Measurements from ENCODE around the gene NRXN3. TPM values are rescaled to one million over a fixed set of nuclear protein-coding genes. Genes with fewer than 3 reads are reported as not detected.

Gene NRXN3
- total RNA-seq, 6 experiments from 2014 or later = 0.07 to 0.28 (median 0.11) TPM; not detected in 2

GRCh38 chr14:79451601-79452000, 1281.4 kb downstream of the NRXN3 start:
- no peak for TF ChIP-seq CTCF (IDR thresholded peaks at IDR 0.05)
- H3K9me3 Mint-ChIP-seq = peaks cover 12% of the 10 kb centered on the region
- no peak overlapping the region for H3K4me3 Mint-ChIP-seq
- DNase-seq = no peak
- no peaks in the 10 kb centered on the region for H3K4me1 Mint-ChIP-seq (ENCODE audit: low read depth)
- 0 out of 2 replicates have a peak, but pooled peaks cover 3% of the 10 kb centered on the region for H3K27me3 Mint-ChIP-seq (ENCODE audit: insufficient read depth)
- no peaks in the 10 kb centered on the region for H3K36me3 Mint-ChIP-seq (ENCODE audit: low read depth)
- H3K27ac Mint-ChIP-seq = no peak overlapping the region

GRCh38 chr14:79453276-79453675, 1283.1 kb downstream of the NRXN3 start:
- Mint-ChIP-seq H3K9me3 (peaks cover 7% of the 10 kb centered on the region), H3K27ac (no peak overlapping the region), H3K36me3 (ENCODE audit: low read depth) (no peaks in the 10 kb centered on the region), H3K4me3 (no peak overlapping the region; the same call in 1 of the 2 replicates), H3K4me1 (ENCODE audit: low read depth) (no peaks in the 10 kb centered on the region), H3K27me3 (ENCODE audit: insufficient read depth) (0 out of 2 replicates have a peak, but pooled peaks cover 3% of the 10 kb centered on the region)
- TF ChIP-seq CTCF (IDR thresholded peaks at IDR 0.05) = no peak
- DNase-seq = no peak

DNA sequence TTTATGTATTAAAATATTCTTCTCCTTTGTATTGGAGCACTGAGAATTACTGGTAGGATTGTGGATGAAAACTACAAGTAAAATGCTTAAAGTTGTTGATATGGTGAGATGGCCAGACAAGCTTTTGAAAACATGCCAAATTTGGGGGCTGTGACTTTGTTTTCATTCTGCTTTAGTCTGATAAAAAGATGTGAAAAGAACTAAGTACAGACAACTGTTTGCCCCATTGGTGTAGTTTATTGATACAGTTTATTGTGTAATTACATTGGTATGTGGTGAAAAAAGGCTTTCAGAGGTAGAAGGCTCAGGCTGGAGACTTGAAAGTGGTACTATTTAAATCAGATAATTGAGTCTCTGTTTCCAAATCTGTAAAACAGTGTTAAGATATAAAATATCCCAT, 1294.3 kb downstream of the NRXN3 start:
- no peak overlapping the region for H3K27ac Mint-ChIP-seq
- H3K27me3 Mint-ChIP-seq (ENCODE audit: insufficient read depth) = no peaks in the 10 kb centered on the region
- DNase-seq = no peak
- peaks cover 4% of the 10 kb centered on the region; the same call in 1 of the 2 replicates for H3K9me3 Mint-ChIP-seq
- H3K36me3 Mint-ChIP-seq (ENCODE audit: low read depth) = no peaks in the 10 kb centered on the region
- no peak for TF ChIP-seq CTCF (IDR thresholded peaks at IDR 0.05)
- no peaks in the 10 kb centered on the region for H3K4me1 Mint-ChIP-seq (ENCODE audit: low read depth)
- no peak overlapping the region for H3K4me3 Mint-ChIP-seq

GRCh38 chr14:79465651-79466050, 1295.5 kb downstream of the NRXN3 start:
- Mint-ChIP-seq H3K4me3 (no peak overlapping the region), H3K27me3 (ENCODE audit: insufficient read depth) (no peaks in the 10 kb centered on the region), H3K27ac (no peak overlapping the region), H3K9me3 (peaks cover 4% of the 10 kb centered on the region; the same call in 1 of the 2 replicates), H3K36me3 (ENCODE audit: low read depth) (no peaks in the 10 kb centered on the region), H3K4me1 (ENCODE audit: low read depth) (no peaks in the 10 kb centered on the region)
- no peak for DNase-seq
- no peak for TF ChIP-seq CTCF (IDR thresholded peaks at IDR 0.05)

GRCh38 chr14:79466938-79467527, 1296.9 kb downstream of the NRXN3 start:
- no peak for DNase-seq
- Mint-ChIP-seq H3K27me3 (ENCODE audit: insufficient read depth) (no peaks in the 10 kb centered on the region), H3K27ac (no peak overlapping the region), H3K4me3 (no peak overlapping the region), H3K9me3 (peaks cover 12% of the 10 kb centered on the region; the same call in 1 of the 2 replicates), H3K4me1 (ENCODE audit: low read depth) (no peaks in the 10 kb centered on the region), H3K36me3 (ENCODE audit: low read depth) (no peaks in the 10 kb centered on the region)
- no peak for TF ChIP-seq CTCF (IDR thresholded peaks at IDR 0.05)
